Measurements from ENCODE around the gene RPL7L1. TPM values are rescaled to one million over a fixed set of nuclear protein-coding genes. Genes with fewer than 3 reads are reported as not detected.
A peak's percentile ranks its signal among the peaks of the same experiment; 100 is the strongest.

The RPL7L1 gene
- polyA plus RNA-seq, 3 donors, result 117 to 124 (median 121) TPM

- DNase-seq (ENCODE audit: low read depth in 3 of 3, low spot score in 2 of 3), result peak; percentile 87 to 92 (median 89)
Measured at GRCh38 chr6:42928986-42929820, 49.8 kb downstream of the RPL7L1 start, which contains the start of gene CNPY3. CNPY3 (plus strand) TSS chr6:42929480; CDS start chr6:42929571, 91 bp downstream.

- DNase-seq (ENCODE audit: low read depth in 3 of 3, low spot score in 2 of 3), result peak in 1 of 3 donors; percentile 57
Measured at GRCh38 chr6:42929821-42930360, 50.5 kb downstream of the RPL7L1 start.

GRCh38 chr6:42932412-42932811 is 53.0 kb downstream of the RPL7L1 start:
- DNase-seq (ENCODE audit: low read depth in 3 of 3, low spot score in 2 of 3), result no peak

GRCh38 chr6:42933205-42933604 is 53.8 kb downstream of the RPL7L1 start:
- DNase-seq (ENCODE audit: low read depth in 3 of 3, low spot score in 2 of 3), result no peak

DNA sequence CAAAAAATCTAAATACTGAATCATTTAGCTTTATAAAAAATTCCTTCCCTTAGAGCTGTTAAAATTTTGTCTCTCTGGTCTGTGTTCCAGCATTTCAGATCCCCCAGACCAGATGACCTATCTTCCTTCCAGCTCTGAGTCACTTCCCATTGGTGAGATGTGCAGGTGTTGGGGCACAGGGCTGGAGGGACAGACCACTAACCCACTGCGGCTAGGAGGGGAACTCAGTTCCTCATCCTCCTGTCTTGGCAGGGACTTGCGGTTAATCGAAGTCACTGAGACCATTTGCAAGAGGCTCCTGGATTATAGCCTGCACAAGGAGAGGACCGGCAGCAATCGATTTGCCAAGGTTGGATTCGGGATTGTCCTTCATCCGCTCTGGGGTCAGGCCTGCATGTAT is 55.9 kb downstream of the RPL7L1 start:
- DNase-seq (ENCODE audit: low read depth in 3 of 3, low spot score in 2 of 3), result no peak

DNA sequence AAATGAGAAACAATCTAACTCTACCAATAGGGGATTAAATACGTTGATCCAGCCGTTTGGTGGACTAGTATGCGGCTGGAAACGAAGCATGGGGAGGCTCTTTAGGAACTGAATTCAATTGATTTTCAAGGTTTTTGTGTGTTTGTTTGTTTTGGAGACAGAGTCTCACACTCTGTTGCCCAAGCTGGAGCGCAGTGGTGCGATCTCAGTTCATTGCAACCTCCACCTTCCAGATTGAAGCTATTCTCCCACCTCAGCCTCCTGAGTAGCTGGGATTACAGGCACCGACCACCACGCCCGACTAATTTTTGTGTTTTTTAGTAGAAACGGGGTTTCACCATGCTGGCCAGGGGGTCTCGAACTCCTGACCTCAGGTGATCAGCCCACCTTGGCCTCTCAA is 57.0 kb downstream of the RPL7L1 start:
- DNase-seq (ENCODE audit: low read depth in 3 of 3, low spot score in 2 of 3), result no peak

GRCh38 chr6:42937548-42938427 is 58.4 kb downstream of the RPL7L1 start:
- no peak for DNase-seq (ENCODE audit: low read depth in 3 of 3, low spot score in 2 of 3)

DNA sequence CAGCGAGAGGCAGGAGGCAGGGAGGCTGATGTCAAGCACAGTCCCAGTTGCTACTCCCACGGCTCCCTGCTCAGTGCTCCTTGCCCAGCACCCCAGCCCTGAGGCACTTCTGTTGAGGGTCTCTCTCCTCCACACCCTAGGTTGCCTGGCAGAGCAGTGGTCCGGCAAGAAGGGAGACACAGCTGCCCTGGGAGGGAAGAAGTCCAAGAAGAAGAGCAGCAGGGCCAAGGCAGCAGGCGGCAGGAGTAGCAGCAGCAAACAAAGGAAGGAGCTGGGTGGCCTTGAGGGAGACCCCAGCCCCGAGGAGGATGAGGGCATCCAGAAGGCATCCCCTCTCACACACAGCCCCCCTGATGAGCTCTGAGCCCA is 59.0 kb downstream of the RPL7L1 start:
- DNase-seq (ENCODE audit: low read depth in 3 of 3, low spot score in 2 of 3), result no peak

DNA sequence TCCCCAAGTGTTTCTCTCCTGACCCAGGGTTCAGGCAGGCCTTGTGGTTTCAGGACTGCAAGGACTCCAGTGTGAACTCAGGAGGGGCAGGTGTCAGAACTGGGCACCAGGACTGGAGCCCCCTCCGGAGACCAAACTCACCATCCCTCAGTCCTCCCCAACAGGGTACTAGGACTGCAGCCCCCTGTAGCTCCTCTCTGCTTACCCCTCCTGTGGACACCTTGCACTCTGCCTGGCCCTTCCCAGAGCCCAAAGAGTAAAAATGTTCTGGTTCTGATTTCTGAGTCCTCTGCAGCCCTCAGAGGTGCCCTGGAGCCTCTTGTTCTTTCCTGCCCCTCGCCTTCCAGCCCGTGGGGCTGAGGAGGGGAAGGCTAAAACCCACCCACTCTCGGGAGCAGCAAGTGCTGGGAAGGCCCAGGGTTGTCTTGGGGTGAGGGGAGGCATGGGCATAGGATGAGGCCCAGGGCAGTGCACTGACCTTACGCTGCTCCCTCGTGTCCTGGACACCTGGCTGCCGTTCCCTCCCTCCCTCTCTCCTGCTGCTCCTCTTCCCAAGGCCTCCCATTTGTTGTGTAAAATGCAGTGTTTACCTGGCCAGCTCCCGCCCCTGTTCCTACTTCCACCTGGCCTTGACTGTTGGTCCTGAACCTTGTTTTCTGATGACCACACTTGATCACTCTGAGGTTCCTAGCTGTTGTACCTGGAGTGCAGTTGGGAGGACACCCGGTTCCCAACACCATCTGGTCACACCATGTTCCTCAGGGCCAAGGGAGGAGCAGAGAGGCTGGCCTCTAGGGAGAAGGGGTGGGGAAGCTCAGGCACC is 59.8 kb downstream of the RPL7L1 start:
- DNase-seq (ENCODE audit: low read depth in 3 of 3, low spot score in 2 of 3), result no peak

Other genes with a start within 250 kb of the RPL7L1 start
- 1 to 10 TPM; 1.8 to 3.8 (median 3.2) TPM for gene PRPH2, start 157.0 kb upstream of the RPL7L1 start, polyA plus RNA-seq (ENCODE audit: insufficient read length in 3 of 3)
- gene TBCC, start 133.5 kb upstream of the RPL7L1 start, polyA plus RNA-seq (ENCODE audit: insufficient read length in 3 of 3), result 10 to 100 TPM; 22.1 to 25.4 (median 22.5) TPM
- 10 to 100 TPM; 14.9 to 17.6 (median 15.6) TPM for gene BICRAL, start 97.6 kb upstream of the RPL7L1 start, polyA plus RNA-seq (ENCODE audit: insufficient read length in 3 of 3)
- gene PTCRA, start 36.4 kb downstream of the RPL7L1 start, polyA plus RNA-seq (ENCODE audit: insufficient read length in 3 of 3), result under 1 TPM; 0.24 to 0.51 (median 0.28) TPM
- gene CNPY3, start 49.9 kb downstream of the RPL7L1 start, polyA plus RNA-seq (ENCODE audit: insufficient read length in 3 of 3), result 10 to 100 TPM; 59.3 to 64.7 (median 61.3) TPM
- gene GNMT, start 81.1 kb downstream of the RPL7L1 start, polyA plus RNA-seq (ENCODE audit: insufficient read length in 3 of 3), result under 1 TPM; 0.53 to 0.64 (median 0.57) TPM
- gene PEX6, start 99.6 kb downstream of the RPL7L1 start, polyA plus RNA-seq (ENCODE audit: insufficient read length in 3 of 3), result 10 to 100 TPM; 18.1 to 20.0 (median 18.7) TPM
- 10 to 100 TPM; 67.5 to 73.5 (median 70.1) TPM for gene PPP2R5D, start 105.0 kb downstream of the RPL7L1 start, polyA plus RNA-seq (ENCODE audit: insufficient read length in 3 of 3)
- gene MEA1, start 134.3 kb downstream of the RPL7L1 start, polyA plus RNA-seq (ENCODE audit: insufficient read length in 3 of 3), result 10 to 100 TPM; 85.5 to 99.0 (median 96.2) TPM
- gene KLHDC3, start 134.6 kb downstream of the RPL7L1 start, polyA plus RNA-seq (ENCODE audit: insufficient read length in 3 of 3), result 100 to 1,000 TPM in 1 of 3 donors, 10 to 100 TPM in 2; 90.5 to 104 (median 92.2) TPM
- 10 to 100 TPM; 58.7 to 62.8 (median 60.7) TPM for gene RRP36, start 142.0 kb downstream of the RPL7L1 start, polyA plus RNA-seq (ENCODE audit: insufficient read length in 3 of 3)
- 10 to 100 TPM; 46.6 to 51.4 (median 47.1) TPM for gene CUL7, start 174.2 kb downstream of the RPL7L1 start, polyA plus RNA-seq (ENCODE audit: insufficient read length in 3 of 3)
- 10 to 100 TPM; 53.4 to 54.4 (median 54.2) TPM for gene MRPL2, start 179.8 kb downstream of the RPL7L1 start, polyA plus RNA-seq (ENCODE audit: insufficient read length in 3 of 3)
- 10 to 100 TPM; 46.8 to 54.1 (median 51.8) TPM for gene KLC4, start 180.0 kb downstream of the RPL7L1 start, polyA plus RNA-seq (ENCODE audit: insufficient read length in 3 of 3)
- gene PTK7, start 196.7 kb downstream of the RPL7L1 start, polyA plus RNA-seq (ENCODE audit: insufficient read length in 3 of 3), result 100 to 1,000 TPM; 223 to 242 (median 227) TPM

Measured in right renal cortex interstitium (tissue), 3 donors.